ENCODE data around the gene C10orf90.

Gene C10orf90

GRCh38 chr10:126500866-126501265 lies 169.6 kb downstream of the C10orf90 start:
- TF ChIP-seq CTCF (IDR thresholded peaks at IDR 0.05; ENCODE audit: insufficient read depth, low read length, poor library complexity, severe bottlenecking) = no peak
- H3K36me3 ChIP-seq (ENCODE audit: control insufficient read depth, insufficient read depth, low read length) = no peaks in the 10 kb centered on the region
- no peaks in the 10 kb centered on the region for H3K27me3 ChIP-seq (replicated peaks; ENCODE audit: control insufficient read depth, insufficient read depth, low read length)
- no peak overlapping the region for H3K4me3 ChIP-seq (replicated peaks; ENCODE audit: low read depth, low read length)
- no peak for DNase-seq (ENCODE audit: extremely low read depth, insufficient read length)

- no peak for TF ChIP-seq CTCF (IDR thresholded peaks at IDR 0.05; ENCODE audit: insufficient read depth, low read length, poor library complexity, severe bottlenecking)
- Histone ChIP-seq H3K27me3 (replicated peaks; ENCODE audit: control insufficient read depth, insufficient read depth, low read length) (no peaks in the 10 kb centered on the region), H3K4me3 (replicated peaks; ENCODE audit: low read depth, low read length) (no peak overlapping the region), H3K36me3 (ENCODE audit: control insufficient read depth, insufficient read depth, low read length) (no peaks in the 10 kb centered on the region)
- DNase-seq (ENCODE audit: extremely low read depth, insufficient read length) = no peak
These were observed 170.3 kb downstream of the C10orf90 start for GRCh38 chr10:126500185-126500584.

- no peak for DNase-seq (ENCODE audit: extremely low read depth, insufficient read length)
- Histone ChIP-seq H3K27me3 (replicated peaks; ENCODE audit: control insufficient read depth, insufficient read depth, low read length) (no peaks in the 10 kb centered on the region), H3K4me3 (replicated peaks; ENCODE audit: low read depth, low read length) (no peak overlapping the region), H3K36me3 (ENCODE audit: control insufficient read depth, insufficient read depth, low read length) (no peaks in the 10 kb centered on the region)
- no peak for TF ChIP-seq CTCF (IDR thresholded peaks at IDR 0.05; ENCODE audit: insufficient read depth, low read length, poor library complexity, severe bottlenecking)
These were observed 170.7 kb downstream of the C10orf90 start for GRCh38 chr10:126499744-126500143.

GRCh38 chr10:126497672-126498071 lies 172.8 kb downstream of the C10orf90 start:
- no peak overlapping the region for H3K4me3 ChIP-seq (replicated peaks; ENCODE audit: low read depth, low read length)
- TF ChIP-seq CTCF (IDR thresholded peaks at IDR 0.05; ENCODE audit: insufficient read depth, low read length, poor library complexity, severe bottlenecking) = no peak
- H3K36me3 ChIP-seq (ENCODE audit: control insufficient read depth, insufficient read depth, low read length) = no peaks in the 10 kb centered on the region
- H3K27me3 ChIP-seq (replicated peaks; ENCODE audit: control insufficient read depth, insufficient read depth, low read length) = no peaks in the 10 kb centered on the region
- no peak for DNase-seq (ENCODE audit: extremely low read depth, insufficient read length)

- Histone ChIP-seq H3K4me3 (replicated peaks; ENCODE audit: low read depth, low read length) (no peak overlapping the region), H3K27me3 (replicated peaks; ENCODE audit: control insufficient read depth, insufficient read depth, low read length) (no peaks in the 10 kb centered on the region), H3K36me3 (ENCODE audit: control insufficient read depth, insufficient read depth, low read length) (no peaks in the 10 kb centered on the region)
- no peak for TF ChIP-seq CTCF (IDR thresholded peaks at IDR 0.05; ENCODE audit: insufficient read depth, low read length, poor library complexity, severe bottlenecking)
- no peak for DNase-seq (ENCODE audit: extremely low read depth, insufficient read length)
These were observed 173.5 kb downstream of the C10orf90 start for GRCh38 chr10:126496771-126497545.

All from GM06990 (cell line).